ENCODE measurements around the gene SELENOO.

- TF ChIP-seq CTCF (IDR thresholded peaks at IDR 0.05) (no peak), POLR2A (IDR thresholded peaks at IDR 0.05) (no peak)
Measured at GRCh38 chr22:50185375-50186087, 15.3 kb upstream of the SELENOO start, which contains the start of gene TRABD.
